Measurements from ENCODE around the gene EFHC1. TPM values are rescaled to one million over a fixed set of nuclear protein-coding genes. Genes with fewer than 3 reads are reported as not detected.

Gene EFHC1
- total and polyA plus RNA-seq, 2 experiments from 2014 or later, result 17.4 to 18.3 TPM

DNA sequence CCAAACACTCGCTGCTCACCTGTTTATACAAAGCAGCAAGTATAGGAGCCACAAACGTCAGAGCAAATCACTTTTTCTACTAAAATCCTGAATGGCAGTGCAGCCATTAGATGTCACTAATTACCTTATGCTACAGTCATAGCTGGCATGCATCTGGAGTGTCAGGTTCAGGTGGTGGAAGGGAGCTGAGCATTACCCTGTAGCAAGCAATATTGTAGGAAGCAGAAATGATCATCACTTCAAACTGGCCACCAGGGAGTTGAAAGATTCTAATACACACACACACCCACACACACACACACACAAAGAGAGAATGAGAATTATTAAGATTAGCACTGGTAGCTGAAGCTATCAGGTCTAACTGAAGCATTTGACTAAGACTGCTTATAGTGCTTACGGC, 75.8 kb downstream of the EFHC1 start:
- H3K79me2 ChIP-seq, result no peaks in the 10 kb centered on the region
- H3K4me1 ChIP-seq (ENCODE audit: insufficient read depth), result no peaks in the 10 kb centered on the region
- H3K36me3 ChIP-seq (replicated peaks; ENCODE audit: insufficient read depth, low read depth), result no peaks in the 10 kb centered on the region
- H3K9me3 ChIP-seq (ENCODE audit: low read depth), result no peaks in the 10 kb centered on the region
- H3K4me3 ChIP-seq, result no peak overlapping the region
- H3K4me2 ChIP-seq, result no peak overlapping the region
- no peak overlapping the region for H2AFZ ChIP-seq
- H3K27ac ChIP-seq, result no peak overlapping the region
- no peaks in the 10 kb centered on the region for H4K20me1 ChIP-seq (ENCODE audit: insufficient read depth, poor library complexity, severe bottlenecking)
- 70% methylated on average over 3 of the region's 3 CpGs for WGBS (ENCODE audit: low lambda C conversion rate, missing lambda C conversion rate)
- no peak for TF ChIP-seq EZH2 (IDR thresholded peaks at IDR 0.05; ENCODE audit: borderline replicate concordance)
- TF ChIP-seq, protein P1, sequence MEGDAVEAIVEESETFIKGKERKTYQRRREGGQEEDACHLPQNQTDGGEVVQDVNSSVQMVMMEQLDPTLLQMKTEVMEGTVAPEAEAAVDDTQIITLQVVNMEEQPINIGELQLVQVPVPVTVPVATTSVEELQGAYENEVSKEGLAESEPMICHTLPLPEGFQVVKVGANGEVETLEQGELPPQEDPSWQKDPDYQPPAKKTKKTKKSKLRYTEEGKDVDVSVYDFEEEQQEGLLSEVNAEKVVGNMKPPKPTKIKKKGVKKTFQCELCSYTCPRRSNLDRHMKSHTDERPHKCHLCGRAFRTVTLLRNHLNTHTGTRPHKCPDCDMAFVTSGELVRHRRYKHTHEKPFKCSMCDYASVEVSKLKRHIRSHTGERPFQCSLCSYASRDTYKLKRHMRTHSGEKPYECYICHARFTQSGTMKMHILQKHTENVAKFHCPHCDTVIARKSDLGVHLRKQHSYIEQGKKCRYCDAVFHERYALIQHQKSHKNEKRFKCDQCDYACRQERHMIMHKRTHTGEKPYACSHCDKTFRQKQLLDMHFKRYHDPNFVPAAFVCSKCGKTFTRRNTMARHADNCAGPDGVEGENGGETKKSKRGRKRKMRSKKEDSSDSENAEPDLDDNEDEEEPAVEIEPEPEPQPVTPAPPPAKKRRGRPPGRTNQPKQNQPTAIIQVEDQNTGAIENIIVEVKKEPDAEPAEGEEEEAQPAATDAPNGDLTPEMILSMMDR (IDR thresholded peaks at IDR 0.05; ENCODE audit: poor library complexity), result no peak
- TF ChIP-seq EZH2phosphoT487 (IDR thresholded peaks at IDR 0.05; ENCODE audit: low read depth, severe bottlenecking, unreplicated experiment), result no peak
- no peaks in the 10 kb centered on the region for H3K9me2 ChIP-seq (replicated peaks; ENCODE audit: insufficient read depth)
- DNase-seq (ENCODE audit: low spot score), result no peak
- no peaks in the 10 kb centered on the region for H3K27me3 ChIP-seq

DNA sequence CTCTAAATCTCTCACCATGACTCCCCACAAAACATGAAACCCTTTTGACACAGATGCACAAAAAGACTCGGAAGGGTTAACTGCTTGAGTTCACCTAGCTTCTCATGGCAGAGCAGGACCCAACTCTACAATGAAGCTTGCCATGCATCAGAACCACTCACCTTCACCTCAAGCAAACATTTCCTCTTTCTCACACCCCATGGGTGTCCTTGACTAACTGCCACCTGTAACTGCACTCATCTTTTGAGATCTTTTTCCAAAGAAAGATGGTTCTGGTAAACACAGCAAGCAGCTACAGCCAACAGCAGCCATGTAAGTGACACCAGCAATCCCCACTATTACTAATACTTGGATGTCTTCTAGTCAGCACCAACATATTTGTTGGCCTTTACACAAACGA, 76.5 kb downstream of the EFHC1 start:
- Histone ChIP-seq H3K79me2 (no peaks in the 10 kb centered on the region), H3K27me3 (no peaks in the 10 kb centered on the region), H3K36me3 (replicated peaks; ENCODE audit: insufficient read depth, low read depth) (no peaks in the 10 kb centered on the region), H3K9me3 (ENCODE audit: low read depth) (no peaks in the 10 kb centered on the region), H2AFZ (no peak overlapping the region), H3K27ac (no peak overlapping the region), H4K20me1 (ENCODE audit: insufficient read depth, poor library complexity, severe bottlenecking) (no peaks in the 10 kb centered on the region), H3K4me2 (no peak overlapping the region), H3K4me1 (ENCODE audit: insufficient read depth) (no peaks in the 10 kb centered on the region), H3K4me3 (no peak overlapping the region), H3K9me2 (replicated peaks; ENCODE audit: insufficient read depth) (no peaks in the 10 kb centered on the region)
- DNase-seq (ENCODE audit: low spot score), result no peak
- no peak for TF ChIP-seq EZH2 (IDR thresholded peaks at IDR 0.05; ENCODE audit: borderline replicate concordance)
- no peak for TF ChIP-seq EZH2phosphoT487 (IDR thresholded peaks at IDR 0.05; ENCODE audit: low read depth, severe bottlenecking, unreplicated experiment)
- TF ChIP-seq, protein P1 (IDR thresholded peaks at IDR 0.05; ENCODE audit: poor library complexity), result no peak
- 93% methylated on average over 2 of the region's 2 CpGs for WGBS (ENCODE audit: low lambda C conversion rate, missing lambda C conversion rate)

DNA sequence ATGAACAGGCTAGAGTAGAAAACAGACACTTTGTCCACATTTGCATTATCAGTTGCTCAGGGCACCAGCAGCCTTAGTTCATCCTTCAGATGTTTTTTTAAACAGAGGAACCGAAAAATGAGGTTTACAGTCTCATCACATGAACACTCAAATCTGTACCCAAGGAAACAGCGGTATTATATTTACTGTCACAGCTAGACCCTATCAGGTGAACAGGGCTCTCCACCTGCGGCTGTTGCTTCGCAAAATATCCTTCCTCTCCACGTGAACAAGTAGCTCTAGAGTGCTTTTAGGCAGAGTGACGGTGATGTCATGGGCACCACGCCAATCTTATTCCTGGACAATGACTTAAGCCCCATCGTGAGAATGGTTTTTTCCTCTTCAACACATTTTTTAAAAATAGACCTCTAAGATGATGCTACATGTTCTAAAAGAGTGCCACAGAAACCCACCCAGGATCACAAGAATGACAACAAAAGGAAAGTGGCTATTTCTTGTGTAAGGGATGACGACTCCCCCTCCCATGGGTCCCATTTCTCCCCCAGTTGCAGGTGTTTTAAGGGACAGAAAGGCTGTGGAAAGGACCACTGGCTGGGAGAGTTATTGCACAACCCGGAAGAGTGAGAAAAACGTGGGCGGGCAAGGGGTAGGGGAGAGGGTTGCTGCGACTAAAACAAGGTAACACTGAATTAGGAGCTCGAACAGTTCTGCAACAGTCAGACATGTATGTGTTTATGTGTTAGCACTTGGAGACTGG, 77.7 kb downstream of the EFHC1 start:
- no peak overlapping the region for H3K4me3 ChIP-seq
- H3K36me3 ChIP-seq (replicated peaks; ENCODE audit: insufficient read depth, low read depth), result no peaks in the 10 kb centered on the region
- no peak overlapping the region for H3K27ac ChIP-seq
- H3K9me2 ChIP-seq (replicated peaks; ENCODE audit: insufficient read depth), result no peaks in the 10 kb centered on the region
- H3K79me2 ChIP-seq, result no peaks in the 10 kb centered on the region
- no peak overlapping the region for H3K4me2 ChIP-seq
- no peak for TF ChIP-seq EZH2 (IDR thresholded peaks at IDR 0.05; ENCODE audit: borderline replicate concordance)
- TF ChIP-seq, protein P1 (IDR thresholded peaks at IDR 0.05; ENCODE audit: poor library complexity), result no peak
- TF ChIP-seq EZH2phosphoT487 (IDR thresholded peaks at IDR 0.05; ENCODE audit: low read depth, severe bottlenecking, unreplicated experiment), result no peak
- no peaks in the 10 kb centered on the region for H3K9me3 ChIP-seq (ENCODE audit: low read depth)
- H4K20me1 ChIP-seq (ENCODE audit: insufficient read depth, poor library complexity, severe bottlenecking), result no peaks in the 10 kb centered on the region
- no peaks in the 10 kb centered on the region for H3K27me3 ChIP-seq
- H3K4me1 ChIP-seq (ENCODE audit: insufficient read depth), result no peaks in the 10 kb centered on the region
- no peak for DNase-seq (ENCODE audit: low spot score)
- WGBS (ENCODE audit: low lambda C conversion rate, missing lambda C conversion rate), result 81% methylated on average over 14 of the region's 14 CpGs
- no peak overlapping the region for H2AFZ ChIP-seq
